ENCODE results near the gene CD6.

CD6 gene

DNA sequence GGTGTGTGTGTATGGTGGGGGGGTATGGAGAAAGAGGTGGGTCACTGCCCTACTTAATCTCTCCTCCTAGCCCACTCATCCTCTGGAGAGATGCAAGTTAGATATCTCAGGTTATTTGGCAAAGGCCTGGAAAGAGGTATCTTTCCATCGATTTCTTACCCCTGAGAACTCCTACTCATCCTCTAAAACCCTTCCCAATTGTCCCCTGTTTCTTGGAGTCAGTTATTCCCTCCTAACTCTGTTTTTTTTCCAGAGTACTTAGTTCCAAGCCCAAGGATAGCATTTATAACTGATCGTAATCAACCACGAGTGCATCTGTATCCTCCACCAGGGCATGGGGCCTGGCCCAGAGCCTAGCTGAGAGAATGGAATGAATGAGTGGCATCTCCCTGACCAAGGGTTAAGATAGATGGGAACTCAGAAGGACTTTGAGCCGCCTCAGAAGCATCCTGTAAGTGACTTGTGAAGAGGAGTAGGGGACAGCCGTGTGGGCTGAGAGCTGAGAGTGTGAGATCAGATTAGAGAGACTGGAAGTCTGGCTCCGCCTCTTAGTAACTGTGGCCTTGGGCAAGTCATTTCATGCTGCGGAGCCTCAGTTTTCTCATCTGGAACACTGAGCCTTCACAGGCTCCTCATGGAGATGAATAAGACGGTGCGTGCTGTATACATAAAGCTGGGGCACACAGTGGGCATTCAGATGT, 16.2 kb downstream of the CD6 start:
- DNase-seq: peak; percentile 85

DNA sequence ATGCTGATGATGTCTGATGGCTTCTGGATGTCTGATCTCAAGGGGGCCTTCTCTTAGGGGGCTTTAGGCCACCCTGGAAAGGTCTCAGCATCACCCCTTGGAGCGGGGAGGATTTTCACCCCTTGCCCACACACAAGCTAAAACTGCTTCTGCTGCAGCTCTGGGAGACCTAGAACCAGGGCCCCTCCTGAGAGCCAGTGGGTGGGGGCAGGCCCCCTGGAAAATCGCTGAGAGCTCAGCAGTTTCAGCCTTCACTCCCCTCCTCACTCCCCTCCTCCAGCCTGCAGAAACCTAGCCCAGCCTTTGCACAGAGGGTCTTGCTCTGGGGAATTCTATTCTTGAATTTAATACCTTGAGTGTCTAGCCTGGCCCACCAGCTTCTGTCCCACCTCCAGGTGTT, 17.2 kb downstream of the CD6 start:
- no peak for DNase-seq

DNA sequence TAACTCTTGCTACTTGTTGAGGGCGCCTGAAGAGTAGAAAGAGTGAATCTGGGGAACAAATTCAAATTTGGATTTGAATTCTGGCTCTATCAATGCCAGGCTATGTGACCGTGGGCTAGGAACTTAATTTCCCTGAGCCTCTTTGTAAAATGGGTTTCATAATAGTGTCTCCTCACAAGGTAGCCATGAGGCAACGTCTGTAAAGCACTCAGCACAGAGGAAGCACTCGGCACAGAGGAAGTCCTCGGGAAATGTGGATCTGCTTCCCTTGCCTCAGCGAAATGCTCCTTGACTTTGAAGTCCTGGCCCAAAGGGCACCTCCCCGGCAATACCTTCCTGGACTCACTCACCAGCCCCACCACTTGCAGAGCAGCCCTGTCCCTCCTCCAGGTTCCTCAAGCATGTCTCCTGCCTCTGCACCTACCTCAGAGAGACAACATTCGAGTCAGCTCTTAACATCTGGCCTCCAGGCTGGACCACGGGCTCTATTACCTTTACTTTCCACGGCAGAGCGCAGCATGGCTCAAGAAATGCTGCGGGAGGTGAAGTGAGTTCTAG, 17.7 kb downstream of the CD6 start:
- no peak for DNase-seq

DNA sequence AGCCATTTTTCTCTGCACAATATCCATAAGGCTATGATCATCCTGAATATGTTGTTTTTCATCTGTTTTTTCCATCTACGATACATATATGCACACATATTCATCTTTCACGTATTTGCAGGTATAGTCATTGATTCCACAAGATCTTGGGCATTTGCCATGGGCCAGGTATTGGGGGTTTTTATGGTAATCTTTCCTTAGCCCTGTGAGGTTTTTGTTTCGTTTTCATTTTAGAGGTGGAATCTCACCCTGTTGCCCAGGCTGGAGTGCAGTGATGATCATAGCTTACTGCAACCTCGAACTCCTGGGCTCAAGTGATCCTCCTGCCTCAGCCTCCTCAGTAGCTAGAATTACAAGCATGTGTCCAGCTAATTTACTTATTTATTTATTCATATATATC, 20.0 kb downstream of the CD6 start:
- DNase-seq: peak; percentile 64

DNA sequence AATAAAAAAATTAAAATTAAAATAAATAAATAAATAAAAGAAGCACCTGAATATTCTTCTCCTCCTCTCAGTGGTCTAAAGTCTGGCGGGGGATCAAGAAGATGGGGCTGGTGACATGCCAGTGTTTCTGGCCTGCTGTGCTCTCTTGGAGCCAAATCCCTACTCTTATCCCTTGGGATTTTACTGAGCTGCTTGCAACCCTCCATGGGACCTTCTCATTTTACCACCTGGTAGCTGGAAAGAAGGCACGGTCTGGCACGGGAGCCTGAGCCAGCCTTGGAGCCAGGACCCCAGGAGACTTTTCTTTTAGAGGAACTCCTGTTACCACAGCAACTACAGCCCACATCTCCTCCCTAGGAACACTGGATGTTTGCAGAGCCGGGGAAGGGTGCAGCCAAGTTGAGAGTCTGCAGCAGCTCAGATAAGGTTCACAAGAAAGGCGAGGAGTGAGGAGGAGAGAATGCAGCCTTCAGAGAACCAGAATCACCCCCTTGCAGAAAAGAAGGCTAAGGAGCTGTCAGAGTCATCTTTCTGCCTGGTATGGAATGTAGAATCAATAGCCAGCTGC, 21.4 kb downstream of the CD6 start:
- peak; percentile 3 for DNase-seq

DNA sequence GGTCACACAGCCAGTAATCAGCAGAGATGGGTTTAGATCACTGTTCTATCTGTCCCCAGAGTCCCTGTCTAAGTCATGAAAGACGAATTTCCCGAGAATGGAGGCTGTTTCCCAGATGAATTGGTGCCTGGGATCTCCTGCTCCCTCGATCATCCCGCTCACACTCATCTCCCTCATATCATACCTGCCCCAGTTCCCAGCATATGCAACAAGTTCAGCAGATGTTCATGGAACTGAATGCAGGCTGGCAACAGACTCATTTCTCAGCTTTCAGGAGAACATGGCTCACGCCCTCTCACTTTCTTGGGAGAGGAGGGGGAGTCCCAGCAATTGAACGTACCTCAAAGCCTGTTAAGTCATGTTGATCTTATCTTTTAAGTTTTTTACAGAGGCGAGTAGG, 22.1 kb downstream of the CD6 start:
- peak; percentile 78 for DNase-seq

DNA sequence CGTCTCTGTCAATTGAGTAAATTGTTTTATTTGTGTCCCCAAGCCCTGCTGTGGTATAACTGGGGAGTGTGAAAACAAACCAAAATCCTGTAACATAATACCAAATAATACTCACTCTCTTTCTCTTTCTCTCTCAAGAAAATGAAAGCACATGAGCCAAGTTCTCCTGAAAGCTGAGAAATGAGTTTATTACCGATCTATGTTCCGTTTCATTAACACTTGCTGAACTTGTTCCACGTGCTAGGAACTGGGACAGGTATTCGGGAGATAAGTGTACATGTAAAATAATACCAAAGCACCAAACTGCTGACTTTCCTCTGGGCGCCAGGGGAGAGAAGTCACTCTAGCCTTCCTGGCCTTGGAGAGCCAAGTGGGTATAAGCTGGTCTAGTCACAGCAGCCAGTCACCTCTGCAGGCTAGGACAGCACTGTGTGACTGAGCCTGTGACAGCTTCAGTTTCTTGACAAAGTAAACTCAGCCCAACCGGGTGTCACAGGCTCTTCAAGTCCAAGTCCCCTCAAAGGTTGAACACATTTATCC, 23.1 kb downstream of the CD6 start:
- DNase-seq: peak; percentile 75

DNA sequence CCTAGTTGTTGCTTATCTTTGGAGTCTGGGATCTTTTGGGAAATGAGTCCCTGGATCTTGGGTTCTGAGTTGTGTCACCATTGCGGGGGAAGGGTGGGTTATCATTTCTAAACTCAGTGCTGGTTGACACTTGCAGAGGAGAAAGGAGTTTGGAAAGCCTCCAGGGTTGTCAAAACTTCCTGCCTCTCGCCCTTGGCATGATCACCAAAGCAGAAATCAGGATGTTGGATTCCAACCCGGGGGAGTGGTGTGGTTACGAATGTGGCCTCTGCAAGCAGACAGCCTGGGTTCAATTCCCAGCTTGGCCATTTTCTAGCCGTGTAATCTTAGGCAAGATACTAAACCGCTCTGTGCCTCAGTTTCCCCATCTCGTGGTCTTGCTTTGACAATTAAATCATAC, 24.3 kb downstream of the CD6 start:
- no peak for DNase-seq

DNA sequence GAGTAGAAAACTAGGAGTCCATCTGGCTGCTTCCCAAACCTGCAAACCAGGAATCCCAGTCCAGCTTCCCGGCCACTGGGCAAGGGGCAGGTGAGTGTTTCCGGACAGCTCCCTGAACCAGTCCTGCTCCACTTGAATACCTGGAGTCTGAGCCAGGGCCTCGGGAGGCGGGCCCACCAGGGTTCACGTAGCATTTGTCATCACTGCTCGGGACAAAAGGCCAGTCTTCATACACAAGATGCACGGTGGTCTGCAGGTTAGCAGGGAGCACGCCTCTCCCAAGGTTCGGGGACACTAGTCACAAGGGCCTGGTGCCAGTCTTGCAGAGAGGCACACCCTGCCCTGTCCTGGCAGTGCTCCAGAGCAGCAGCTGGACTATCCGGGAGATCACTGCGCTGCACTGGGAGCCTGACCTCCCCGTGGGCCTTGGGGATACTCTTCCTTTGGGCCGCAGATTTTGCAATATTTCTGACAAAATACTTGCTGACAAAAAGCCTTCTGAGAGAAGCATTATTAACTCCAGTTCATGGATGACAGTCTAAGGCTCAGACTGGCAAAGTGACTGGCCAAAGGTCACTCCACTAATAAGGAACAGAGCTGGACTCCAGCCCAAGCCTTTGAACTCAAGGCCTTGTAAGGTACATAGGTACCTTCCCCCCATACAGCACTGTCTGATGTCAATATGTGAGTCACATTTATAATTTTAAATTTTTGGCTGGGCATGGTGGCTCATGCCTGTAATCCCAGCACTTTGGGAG, 25.1 kb downstream of the CD6 start:
- no peak for DNase-seq

DNA sequence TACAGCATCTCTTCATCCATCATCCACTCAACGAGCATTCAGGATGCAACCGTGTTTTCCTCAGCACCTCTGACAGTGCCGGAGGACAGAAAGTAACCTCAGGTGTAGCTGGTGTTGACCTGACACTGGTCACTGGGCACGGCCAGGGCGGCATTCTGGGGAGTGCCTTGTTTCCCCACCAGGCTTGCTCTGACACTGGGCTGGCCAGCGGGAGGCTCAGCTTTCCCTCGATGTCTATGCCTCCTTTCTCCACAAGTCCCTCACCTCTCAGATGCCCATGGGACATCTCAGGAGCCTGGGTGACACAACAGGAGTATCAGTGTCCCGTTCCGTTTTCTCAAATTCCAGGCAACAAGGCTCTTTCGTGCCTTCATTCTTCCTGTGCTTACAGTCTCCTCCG, 28.9 kb downstream of the CD6 start:
- no peak for DNase-seq

DNA sequence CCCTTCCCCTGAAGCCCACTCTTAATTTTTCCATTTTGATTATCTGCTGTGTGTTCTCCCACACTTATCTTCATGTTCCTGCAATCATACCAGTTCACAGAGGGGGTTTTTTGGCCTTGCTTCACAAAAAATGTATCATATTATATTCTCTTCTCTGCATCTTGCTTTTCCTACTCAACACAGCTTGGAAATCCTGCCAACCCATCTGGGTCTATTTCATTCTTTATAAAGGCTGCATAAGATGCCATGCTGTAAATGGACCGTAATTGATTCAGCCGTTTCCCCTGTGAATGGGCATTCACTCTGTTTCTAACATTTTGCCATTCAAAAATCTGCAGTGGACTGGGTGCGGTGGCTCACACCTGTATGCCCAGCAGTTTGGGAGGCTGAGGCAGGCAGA, 30.5 kb downstream of the CD6 start:
- DNase-seq: no peak

DNA sequence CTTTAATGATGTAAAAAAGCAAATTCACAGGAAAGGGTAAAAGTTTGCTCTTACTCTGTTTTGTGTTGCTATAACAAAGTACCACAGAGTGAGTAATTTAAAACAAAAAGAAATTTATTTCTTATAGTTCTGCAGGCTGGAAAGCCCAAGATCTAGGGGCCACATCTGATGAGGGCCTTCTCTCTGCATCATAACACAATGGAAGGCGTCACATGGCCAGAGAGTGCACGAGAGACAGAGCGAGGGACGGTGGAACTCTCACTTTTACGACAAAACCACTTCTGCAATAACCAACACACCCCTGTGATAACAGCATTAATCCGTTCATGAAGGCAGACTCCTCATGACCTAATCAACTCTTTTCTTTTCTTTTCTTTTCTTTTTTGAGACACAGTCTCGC, 31.1 kb downstream of the CD6 start:
- no peak for DNase-seq

DNA sequence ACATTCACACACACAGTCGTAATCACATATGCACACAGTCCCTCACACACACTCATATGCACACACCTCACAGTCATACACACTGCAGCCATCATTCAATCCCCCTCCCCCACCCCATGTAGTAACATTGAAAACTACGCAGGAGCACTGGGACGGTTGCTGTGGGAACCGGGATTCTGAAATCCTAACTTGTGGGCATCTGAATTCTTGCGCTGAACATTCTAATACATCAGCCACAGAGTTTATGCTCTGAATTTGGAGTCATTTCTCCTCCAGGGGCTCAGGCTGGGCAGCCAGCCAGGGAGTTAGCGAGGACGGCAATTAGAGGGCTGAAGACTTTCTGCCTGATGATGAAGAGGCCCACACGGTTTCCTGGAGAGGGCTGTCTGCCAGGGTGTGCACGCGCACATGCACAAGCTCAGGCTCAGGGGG, 32.7 kb downstream of the CD6 start:
- DNase-seq: no peak

DNA sequence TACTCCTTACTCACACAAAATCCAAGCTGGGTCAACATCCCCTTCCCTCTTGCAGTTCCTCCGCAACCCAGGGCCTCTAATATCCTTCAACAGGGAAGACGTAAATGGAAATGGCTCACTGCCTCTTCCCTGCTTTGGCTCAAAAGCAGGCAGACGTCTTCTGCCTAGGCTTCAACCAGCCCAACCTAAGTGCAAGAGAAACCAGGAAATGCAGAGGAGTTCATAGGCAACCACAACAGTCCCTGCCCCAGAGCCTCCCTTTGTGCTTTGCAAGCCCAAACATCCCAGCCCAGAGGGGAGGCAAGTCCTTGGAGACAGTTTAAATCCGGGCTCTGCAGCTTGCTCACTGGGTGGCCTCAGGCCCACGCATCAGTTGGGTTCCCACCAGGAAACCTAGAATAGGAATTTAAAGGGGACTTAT, 33.3 kb downstream of the CD6 start:
- no peak for DNase-seq

DNA sequence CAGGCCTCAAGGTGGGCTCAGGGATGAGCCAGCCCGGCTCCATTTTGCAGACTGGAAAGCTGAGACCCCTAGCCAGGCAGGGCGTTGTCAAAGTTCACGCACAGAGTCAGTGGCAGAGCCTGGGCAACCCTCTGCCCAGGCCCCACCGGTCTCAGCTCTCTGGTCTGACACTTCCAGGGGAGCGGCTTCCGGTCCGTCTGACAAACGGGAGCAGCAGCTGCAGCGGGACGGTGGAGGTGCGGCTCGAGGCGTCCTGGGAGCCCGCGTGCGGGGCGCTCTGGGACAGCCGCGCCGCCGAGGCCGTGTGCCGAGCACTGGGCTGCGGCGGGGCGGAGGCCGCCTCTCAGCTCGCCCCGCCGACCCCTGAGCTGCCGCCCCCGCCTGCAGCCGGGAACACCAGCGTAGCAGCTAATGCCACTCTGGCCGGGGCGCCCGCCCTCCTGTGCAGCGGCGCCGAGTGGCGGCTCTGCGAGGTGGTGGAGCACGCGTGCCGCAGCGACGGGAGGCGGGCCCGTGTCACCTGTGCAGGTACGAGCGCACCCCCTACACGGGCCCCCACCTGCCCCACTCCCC, 36.0 kb downstream of the CD6 start:
- no peak for DNase-seq

DNA sequence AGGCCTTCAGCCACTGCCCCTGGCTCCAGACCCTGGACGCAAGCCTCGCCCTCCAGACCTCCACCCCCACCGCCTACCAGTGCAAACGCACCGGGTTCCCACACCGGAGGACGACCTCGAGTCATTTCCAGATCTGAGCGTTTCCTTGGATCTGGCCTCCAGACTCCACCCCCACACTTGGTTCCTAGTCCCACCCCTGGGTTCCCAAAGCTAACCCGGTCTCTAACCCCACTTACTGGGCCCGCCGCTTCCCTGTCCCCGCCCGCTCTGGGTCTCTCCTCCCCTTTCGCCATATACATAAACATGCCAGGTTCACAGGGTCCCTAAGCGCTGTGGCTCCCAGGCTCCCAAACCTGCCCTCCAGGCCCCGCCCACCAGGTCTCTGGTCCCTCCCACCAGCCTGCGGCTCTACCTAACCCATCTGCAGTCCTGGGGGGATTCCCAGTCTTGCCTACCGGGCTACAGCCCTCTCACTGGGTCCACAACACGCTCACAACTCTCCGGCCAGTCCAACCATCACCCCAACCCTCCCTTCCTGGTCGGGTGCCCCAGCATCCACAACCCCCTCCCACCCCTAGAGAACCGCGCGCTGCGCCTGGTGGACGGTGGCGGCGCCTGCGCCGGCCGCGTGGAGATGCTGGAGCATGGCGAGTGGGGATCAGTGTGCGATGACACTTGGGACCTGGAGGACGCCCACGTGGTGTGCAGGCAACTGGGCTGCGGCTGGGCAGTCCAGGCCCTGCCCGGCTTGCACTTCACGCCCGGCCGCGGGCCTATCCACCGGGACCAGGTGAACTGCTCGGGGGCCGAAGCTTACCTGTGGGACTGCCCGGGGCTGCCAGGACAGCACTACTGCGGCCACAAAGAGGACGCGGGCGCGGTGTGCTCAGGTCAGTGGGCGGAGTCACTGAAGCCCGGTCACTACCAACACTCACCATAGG, 36.7 kb downstream of the CD6 start:
- no peak for DNase-seq

DNA sequence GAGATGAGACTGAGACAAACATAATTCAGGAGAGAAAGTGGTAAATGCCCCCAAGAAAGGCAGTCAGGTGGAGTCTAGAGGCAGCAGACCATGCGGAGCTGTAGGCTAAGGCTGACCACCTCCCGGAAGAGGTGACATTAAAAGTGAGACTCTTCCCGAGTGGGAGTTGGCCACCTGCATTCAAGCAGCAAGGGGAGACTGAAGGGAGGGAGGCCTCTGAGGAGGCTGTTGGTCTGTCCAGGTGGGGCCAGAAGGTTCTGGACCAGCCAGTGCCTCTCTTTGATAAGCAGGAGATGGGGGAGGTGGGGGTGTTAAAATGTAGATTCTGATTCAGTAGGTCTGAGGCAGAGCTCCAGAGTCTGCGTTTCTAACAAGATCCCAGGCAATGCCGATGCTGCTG, 37.5 kb downstream of the CD6 start:
- no peak for DNase-seq

DNA sequence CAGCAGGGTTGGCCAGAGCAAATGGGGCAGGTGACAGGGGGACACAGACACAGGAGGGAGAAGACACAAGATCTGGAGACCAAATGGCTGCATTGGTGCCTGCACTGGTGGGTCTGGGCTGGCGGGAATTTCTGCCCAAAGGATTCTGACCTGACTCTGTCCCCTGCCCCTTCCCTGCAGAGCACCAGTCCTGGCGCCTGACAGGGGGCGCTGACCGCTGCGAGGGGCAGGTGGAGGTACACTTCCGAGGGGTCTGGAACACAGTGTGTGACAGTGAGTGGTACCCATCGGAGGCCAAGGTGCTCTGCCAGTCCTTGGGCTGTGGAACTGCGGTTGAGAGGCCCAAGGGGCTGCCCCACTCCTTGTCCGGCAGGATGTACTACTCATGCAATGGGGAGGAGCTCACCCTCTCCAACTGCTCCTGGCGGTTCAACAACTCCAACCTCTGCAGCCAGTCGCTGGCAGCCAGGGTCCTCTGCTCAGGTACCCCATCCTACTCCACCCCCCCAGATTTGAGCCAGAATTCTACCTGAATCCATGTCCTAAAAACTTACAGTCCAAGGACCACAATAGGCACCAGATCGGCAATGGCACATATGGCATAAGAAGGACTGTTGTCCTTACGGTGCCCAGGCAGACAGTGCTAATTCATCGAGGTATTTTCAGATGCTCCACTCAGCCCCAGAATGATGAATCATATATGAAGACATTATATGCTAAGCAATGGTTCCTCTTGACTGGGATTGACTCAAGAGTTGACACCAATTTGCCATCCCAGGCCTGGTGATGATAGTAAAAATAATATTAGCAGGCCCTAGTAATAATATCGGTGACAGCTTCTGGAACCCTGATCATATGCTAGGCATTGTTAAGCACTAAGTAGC, 38.2 kb downstream of the CD6 start:
- no peak for DNase-seq

DNA sequence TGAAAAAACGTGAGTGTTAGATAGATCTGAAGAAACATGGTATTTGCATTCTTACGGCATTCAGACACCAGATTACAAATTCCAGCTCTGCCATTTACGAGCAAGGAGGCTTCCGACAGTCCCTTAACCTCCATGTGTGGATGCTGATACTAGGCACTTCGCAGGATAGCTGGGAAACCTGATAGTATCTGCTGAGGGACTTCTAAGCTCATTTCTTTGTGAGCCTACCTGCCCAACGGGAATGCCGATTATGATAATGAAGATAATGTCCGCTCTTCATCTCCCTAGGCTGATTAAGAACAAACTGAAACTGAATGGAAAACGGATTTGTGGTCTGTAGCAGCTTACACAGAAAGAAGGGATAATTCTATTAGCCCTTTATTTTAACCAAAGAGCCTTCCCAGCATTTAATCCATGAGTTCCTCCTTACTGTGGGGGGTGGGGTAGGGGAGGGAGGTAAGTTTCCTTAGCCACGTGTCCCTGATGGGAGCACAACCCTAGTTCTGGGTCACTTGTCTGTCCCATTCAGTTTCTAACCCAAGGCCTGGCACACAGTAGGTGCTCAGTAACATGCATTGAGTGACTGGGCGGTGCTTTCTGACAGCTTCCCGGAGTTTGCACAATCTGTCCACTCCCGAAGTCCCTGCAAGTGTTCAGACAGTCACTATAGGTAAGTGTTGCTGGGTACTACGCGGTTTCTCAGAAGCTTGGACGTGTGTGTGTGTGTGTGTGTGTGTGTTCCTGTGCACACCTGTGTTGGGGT, 39.2 kb downstream of the CD6 start:
- no peak for DNase-seq

DNA sequence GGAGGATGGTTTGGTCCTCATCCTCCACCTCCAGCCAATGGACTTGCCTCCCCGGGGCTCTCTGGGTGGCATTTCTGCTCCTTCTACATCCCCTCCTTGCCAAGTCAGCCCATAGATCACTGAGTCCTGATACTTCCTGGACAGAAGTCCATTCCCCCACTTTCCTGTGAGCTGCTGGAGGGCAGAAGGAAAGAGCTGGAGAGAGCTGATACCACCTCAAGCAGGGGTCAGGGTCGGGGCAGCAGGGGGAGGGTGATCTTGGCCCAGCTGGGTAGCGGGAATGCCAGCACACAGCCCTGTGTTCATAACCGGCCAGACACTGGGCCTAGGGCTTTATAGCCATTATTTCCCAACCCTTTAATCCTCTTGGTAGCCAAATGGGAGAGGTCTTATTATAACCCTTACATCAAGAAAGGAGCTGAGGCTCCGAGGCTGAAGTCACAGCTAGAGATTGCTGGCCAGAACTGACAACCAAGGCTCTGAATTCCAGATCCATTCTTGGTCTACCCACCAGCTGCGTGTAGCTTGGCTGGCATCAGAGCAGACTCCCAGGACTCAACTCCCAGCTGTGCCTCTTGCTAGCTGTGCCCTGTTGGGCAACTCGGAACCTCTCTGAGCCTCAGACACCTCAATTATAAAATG, 39.9 kb downstream of the CD6 start:
- DNase-seq: no peak
